AG10803 (cell line): ENCODE measurements around the gene CMTM1.
"Not testable (repeated sequence)": the region's sequence is repeated elsewhere in the genome, so short reads cannot be mapped to it uniquely, and the experiment has no call there.

Experiments
- DNase-seq: peaks from one replicate; pipeline ENCODE4 v3.0.0; 2010; ENCODE audit warnings: low read depth
- H3K4me3 ChIP-seq: 2 replicates; pipeline ENCODE4 v1.5.1; 2011; ENCODE audit warnings: mild to moderate bottlenecking, low read length, control low read depth
- TF ChIP-seq, protein P1 (sequence below): conservative IDR thresholded peaks from 2 replicates; pipeline ENCODE4 v1.5.1; 2011; ENCODE audit warnings: mild to moderate bottlenecking, low read length, control low read depth, inconsistent platforms

CMTM1 gene

DNA sequence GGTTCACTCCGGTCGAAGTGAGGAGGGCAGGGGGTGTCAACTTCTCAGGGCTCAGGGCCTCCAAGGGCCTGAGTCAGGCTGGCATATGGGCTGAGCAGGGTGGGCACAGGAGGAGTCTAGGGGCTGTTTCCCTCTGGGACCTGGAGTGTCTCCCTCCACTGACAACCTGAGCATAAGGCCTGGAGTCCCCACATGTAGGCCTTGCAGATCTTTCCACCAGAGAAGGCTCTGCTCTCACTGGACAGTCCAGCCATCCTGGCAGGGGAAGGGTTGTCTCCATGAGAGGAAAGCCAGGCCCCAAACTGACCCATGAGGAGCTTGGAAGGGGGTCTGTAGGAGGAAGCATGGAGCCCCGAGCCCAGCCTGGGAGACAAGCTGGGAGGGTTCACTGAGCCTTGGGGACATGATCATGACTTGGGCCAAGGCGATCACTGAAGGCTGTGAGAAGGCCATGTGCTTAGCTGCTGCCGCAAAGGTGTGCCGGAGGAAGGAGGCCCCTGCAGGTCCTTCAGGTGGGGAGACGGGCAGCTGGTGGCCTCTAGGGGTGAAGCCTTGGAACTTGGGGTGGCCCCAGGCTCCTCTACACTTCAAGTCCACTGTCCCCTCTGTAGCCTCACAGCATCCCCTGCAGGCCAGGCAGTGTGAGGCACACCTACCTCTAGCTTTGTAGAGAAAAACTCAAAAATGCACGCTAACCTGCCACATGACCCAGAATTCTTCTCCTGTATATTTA lies 22.9 kb downstream of the CMTM1 start:
- TF ChIP-seq, protein P1, sequence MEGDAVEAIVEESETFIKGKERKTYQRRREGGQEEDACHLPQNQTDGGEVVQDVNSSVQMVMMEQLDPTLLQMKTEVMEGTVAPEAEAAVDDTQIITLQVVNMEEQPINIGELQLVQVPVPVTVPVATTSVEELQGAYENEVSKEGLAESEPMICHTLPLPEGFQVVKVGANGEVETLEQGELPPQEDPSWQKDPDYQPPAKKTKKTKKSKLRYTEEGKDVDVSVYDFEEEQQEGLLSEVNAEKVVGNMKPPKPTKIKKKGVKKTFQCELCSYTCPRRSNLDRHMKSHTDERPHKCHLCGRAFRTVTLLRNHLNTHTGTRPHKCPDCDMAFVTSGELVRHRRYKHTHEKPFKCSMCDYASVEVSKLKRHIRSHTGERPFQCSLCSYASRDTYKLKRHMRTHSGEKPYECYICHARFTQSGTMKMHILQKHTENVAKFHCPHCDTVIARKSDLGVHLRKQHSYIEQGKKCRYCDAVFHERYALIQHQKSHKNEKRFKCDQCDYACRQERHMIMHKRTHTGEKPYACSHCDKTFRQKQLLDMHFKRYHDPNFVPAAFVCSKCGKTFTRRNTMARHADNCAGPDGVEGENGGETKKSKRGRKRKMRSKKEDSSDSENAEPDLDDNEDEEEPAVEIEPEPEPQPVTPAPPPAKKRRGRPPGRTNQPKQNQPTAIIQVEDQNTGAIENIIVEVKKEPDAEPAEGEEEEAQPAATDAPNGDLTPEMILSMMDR: peak; percentile 55
- no peak for DNase-seq
- H3K4me3 ChIP-seq: no peak overlapping the region

DNA sequence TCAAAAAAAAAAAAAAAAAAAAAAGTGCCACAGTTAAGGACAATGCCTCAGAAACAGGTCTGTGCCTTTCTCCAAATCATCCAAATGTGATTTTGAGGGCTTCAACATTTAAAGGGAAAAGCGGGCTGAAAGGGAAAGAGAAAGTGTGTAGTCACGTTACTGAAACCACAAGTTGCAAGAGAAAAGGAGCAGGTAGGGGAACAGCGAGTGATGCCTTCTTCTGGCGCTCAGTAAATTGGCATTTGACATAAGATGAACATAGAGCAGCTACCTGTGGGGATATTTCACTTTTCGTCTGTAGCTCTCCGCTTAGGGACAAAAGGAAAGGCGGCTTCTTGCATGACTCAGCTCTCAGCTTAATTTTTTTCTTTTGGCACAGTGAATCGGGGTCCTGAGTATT lies 24.1 kb downstream of the CMTM1 start:
- DNase-seq: no peak
- TF ChIP-seq, protein P1: no peak
- H3K4me3 ChIP-seq: no peak overlapping the region

DNA sequence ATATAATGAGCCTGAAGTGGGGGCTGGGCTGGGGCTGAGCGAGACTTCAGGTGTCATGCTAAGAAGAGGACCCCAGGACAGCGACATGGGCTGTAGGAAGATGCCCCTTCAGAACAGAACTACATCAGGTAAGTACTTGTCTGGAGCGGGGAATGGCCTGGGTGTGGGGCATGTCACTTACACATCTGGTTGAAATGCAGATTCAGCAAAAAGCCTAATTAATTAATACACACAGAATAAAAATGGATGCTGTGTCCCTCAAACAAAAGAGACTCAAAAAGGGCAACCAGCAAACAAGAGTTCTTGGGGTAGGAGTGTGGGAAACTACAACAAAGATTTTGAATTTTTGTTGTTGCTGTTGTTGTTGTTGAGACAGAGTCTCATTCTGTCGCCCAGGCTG lies 24.8 kb downstream of the CMTM1 start:
- TF ChIP-seq, protein P1: no peak
- DNase-seq: no peak

DNA sequence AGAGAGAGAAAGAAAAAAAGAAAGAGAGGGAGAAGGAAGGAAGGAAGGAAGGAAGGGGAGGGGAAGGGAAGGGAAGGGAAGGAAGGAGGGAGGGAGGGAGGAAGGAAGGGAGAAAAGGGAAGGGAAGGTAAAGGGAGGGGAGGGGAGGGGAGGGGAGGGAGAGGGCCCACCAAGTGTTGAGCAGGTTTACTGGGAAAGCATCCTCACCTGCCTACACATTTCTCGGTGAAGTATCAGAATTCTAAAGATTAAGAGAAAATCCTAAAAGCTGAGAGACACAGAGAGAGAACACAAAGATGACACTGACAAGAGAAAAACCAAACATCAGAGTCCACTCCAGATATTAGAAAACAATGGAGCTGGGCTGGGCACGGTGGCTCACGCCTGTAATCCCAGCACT lies 26.0 kb downstream of the CMTM1 start:
- TF ChIP-seq, protein P1: no peak
- no peak overlapping the region for H3K4me3 ChIP-seq
- DNase-seq: no peak

More for the DNA sequence above, 24.8 kb downstream of the CMTM1 start:
- H3K4me3 ChIP-seq: no peak overlapping the region

DNA sequence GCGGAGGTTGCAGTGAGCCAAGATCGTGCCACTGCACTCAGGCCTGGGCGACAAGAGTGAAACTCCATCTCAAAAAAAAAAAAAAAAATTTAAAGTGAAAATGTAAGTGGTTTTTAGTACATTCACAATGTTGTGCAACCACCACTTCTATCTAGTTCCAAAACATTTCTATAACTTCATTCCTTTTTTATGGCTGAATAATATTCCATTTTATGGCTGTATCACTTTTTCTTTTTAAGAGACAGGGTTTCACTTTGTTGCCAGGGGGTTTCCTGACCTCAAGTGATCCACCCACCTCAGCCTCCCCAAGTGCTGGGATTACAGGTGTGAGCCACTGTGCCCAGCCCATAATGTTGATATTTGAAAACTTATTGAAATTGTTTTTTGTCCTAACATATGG lies 26.6 kb downstream of the CMTM1 start:
- TF ChIP-seq, protein P1: no peak
- H3K4me3 ChIP-seq: no peak overlapping the region
- no peak for DNase-seq

DNA sequence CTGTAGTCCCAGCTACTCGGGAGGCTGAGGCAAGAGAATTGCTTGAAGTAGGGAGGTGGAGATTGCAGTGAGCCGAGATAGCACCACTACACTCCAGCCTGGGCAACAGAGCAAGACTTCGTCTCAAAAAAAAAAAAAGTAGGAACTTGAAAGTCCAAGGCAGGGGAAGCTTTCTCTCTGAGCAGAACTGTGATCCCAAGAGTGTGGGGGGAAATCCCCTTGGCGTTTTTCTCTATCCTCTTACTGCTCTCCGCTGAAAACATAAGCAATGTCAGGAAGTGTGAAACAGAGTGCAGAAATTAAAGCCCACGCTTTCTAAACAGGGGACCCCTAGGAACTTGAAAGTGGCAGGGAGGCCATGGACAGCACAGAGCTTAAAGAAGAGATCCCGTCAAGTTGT lies 28.5 kb downstream of the CMTM1 start:
- DNase-seq: no peak
- TF ChIP-seq, protein P1: no peak

DNA sequence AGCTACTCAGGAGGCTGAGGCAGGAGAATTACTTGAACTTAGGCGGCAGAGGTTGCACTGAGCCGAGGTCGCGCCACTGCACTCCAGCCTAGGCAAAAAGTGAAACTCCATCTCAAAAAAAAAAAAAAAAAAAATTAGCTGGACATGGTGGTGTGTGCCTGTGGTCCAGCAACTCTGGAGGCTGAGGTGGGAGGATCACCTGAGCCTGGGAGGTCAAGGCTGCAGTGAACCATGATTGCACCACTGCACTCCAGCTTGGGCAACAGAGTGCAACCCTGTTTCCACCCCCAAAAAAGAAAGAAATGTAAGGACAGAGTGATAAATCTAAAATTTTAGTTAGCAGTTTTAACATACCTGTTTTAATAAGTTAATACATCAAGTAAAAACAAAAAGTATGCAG lies 30.3 kb downstream of the CMTM1 start:
- not testable (repeated sequence) for H3K4me3 ChIP-seq, DNase-seq

More for the DNA sequence above, 28.5 kb downstream of the CMTM1 start:
- H3K4me3 ChIP-seq: no peak overlapping the region
